K562 (cell line): Measurements from ENCODE around the gene BEST4. TPM values are rescaled to one million over a fixed set of nuclear protein-coding genes. Genes with fewer than 3 reads are reported as not detected.

Source experiments
- ATAC-seq: fragments of 200-7000 bp; cut with Tn5 transposase; 3 replicates; pipeline ENCODE4 v1.9.1; 2020; ENCODE audit warnings: moderate library complexity
- BruUV-seq: library from RNA; stranded (reverse); fragments of 400-500 nt; replicated peaks from 2 replicates; lab custom pipeline; 2021; lab: Mats Ljungman, UMichigan
- CTCF ChIA-PET: fragments of 300-600 bp; formaldehyde crosslinking; extraction: SDS; loops from one replicate; lab custom pipeline; 2021; ENCODE audit warnings: low intra/inter-chr PET ratio; lab: Yijun Ruan, JAX
- POLR2A ChIA-PET: fragments of 300-600, 350-650 bp; sonication (Branson Sonifier 250); formaldehyde crosslinking; extraction: SDS; loops from one replicate; lab custom pipeline; 2021; ENCODE audit warnings: antibody characterized with exemption, inconsistent platforms; lab: Yijun Ruan, JAX
- DNase-seq, 4 experiments: peaks; one replicate each; pipeline versions ENCODE4 v3.0.0 to v3.0.0-alpha.2; 2011 to 2018; ENCODE audit warnings: low spot score in 3 of 4, mixed read lengths in 3 of 4; ENCODE audit errors: extremely low read depth in 1 of 4
- FAIRE-seq: peaks from 2 replicates; lab custom pipeline; 2011; peaks lifted over from hg19 to GRCh38; lab: Jason Lieb, UNC
- H2AFZ ChIP-seq: 2 replicates; pipeline ENCODE4 v1.6.0; 2011; ENCODE audit warnings: low read depth, low read length, control low read depth, inconsistent platforms
- H3K27ac ChIP-seq: fragments of 200-600 bp; 3 replicates; pipeline ENCODE4 v1.8.0; 2011; ENCODE audit warnings: low read depth, mild to moderate bottlenecking, control low read depth, inconsistent platforms, low read length, moderate library complexity, mixed read lengths; ENCODE audit errors: extremely low read depth
- H3K27me3 ChIP-seq, 2 experiments: fragments of 300-600 bp in 1 of 2; 2 replicates in 1 of 2; 3 replicates in 1 of 2; pipeline versions ENCODE4 v1.6.0 to v1.8.0; 2011; ENCODE audit warnings: inconsistent platforms in 2 of 2, low read length in 2 of 2, mild to moderate bottlenecking in 1 of 2, mixed read lengths in 1 of 2, moderate library complexity in 1 of 2; ENCODE audit not compliant: control insufficient read depth in 2 of 2, insufficient read depth in 2 of 2
- H3K36me3 ChIP-seq: fragments of 300-600 bp; 3 replicates; pipeline ENCODE4 v1.8.0; 2011; ENCODE audit warnings: mild to moderate bottlenecking, low read length, inconsistent platforms; ENCODE audit not compliant: control insufficient read depth, insufficient read depth
- H3K4me1 ChIP-seq, 2 experiments: fragments of 200-600 bp in 1 of 2; replicated peaks in 1 of 2; 2 replicates in 1 of 2; 3 replicates in 1 of 2; pipeline versions ENCODE4 v1.5.1 to v1.8.0; 2011; ENCODE audit warnings: inconsistent platforms in 2 of 2, low read length in 2 of 2, mild to moderate bottlenecking in 1 of 2, mixed read lengths in 1 of 2, moderate library complexity in 1 of 2; ENCODE audit not compliant: control insufficient read depth in 2 of 2, insufficient read depth in 2 of 2
- H3K4me2 ChIP-seq: 2 replicates; pipeline ENCODE4 v1.6.1; 2011; ENCODE audit warnings: low read length, control low read depth, inconsistent platforms, mixed read lengths; ENCODE audit not compliant: insufficient read depth
- H3K4me3 ChIP-seq: fragments of 200-600 bp; sonication (generic), shearing (Covaris generic); 2 replicates; pipeline ENCODE4 v1.5.1; 2016; ENCODE audit warnings: control low read depth, inconsistent platforms
- H3K79me2 ChIP-seq: fragments of 200-600 bp; 3 replicates; pipeline ENCODE4 v1.8.0; 2011; ENCODE audit warnings: low read length, inconsistent platforms; ENCODE audit not compliant: control insufficient read depth, insufficient read depth
- H3K9ac ChIP-seq, 2 experiments: 2 replicates each; pipeline versions ENCODE4 v1.6.0 to v1.6.1; 2011; ENCODE audit warnings: low read depth in 2 of 2, low read length in 2 of 2, control low read depth in 1 of 2, inconsistent platforms in 1 of 2, mild to moderate bottlenecking in 1 of 2, mixed read lengths in 1 of 2; ENCODE audit not compliant: insufficient read depth in 1 of 2
- H3K9me1 ChIP-seq: one replicate; pipeline ENCODE4 v1.6.0; 2011; ENCODE audit warnings: inconsistent platforms, mild to moderate bottlenecking, low read length, moderate library complexity; ENCODE audit not compliant: control insufficient read depth, insufficient read depth
- H3K9me3 ChIP-seq: replicated peaks from 2 replicates; pipeline ENCODE4 v1.5.1; 2011; ENCODE audit warnings: low read depth, low read length, inconsistent platforms; ENCODE audit not compliant: control insufficient read depth, insufficient read depth
- H4K20me1 ChIP-seq: replicated peaks from 2 replicates; pipeline ENCODE4 v1.6.1; 2011; ENCODE audit warnings: low read length, inconsistent platforms, mixed read lengths; ENCODE audit not compliant: control insufficient read depth, insufficient read depth
- C11orf30 ChIP-seq: fragments of 450-650 bp; IDR thresholded peaks from 2 replicates; pipeline ENCODE4 v1.6.1; 2016; ENCODE audit warnings: low read depth, mild to moderate bottlenecking
- ETS2 ChIP-seq: IDR thresholded peaks from 2 replicates; pipeline ENCODE4 v1.6.1; 2016; ENCODE audit warnings: borderline replicate concordance, missing genetic modification characterization, mild to moderate bottlenecking, moderate library complexity, missing compliant biosample characterization; ENCODE audit not compliant: poor library complexity, severe bottlenecking
- KAT7 ChIP-seq: sonication (generic); formaldehyde crosslinking; IDR thresholded peaks from 2 replicates; pipeline ENCODE4 v1.8.0; 2022; ENCODE audit warnings: missing genetic modification reagents, mild to moderate bottlenecking, borderline replicate concordance
- MAFG ChIP-seq: fragments of 450-650 bp; conservative IDR thresholded peaks from 2 replicates; pipeline ENCODE4 v1.6.1; 2016; ENCODE audit warnings: missing genetic modification characterization, missing compliant biosample characterization
- NFIC ChIP-seq: fragments of 450-650 bp; IDR thresholded peaks from 2 replicates; pipeline ENCODE4 v1.6.1; 2017; ENCODE audit warnings: mild to moderate bottlenecking, inconsistent platforms
- POLR2H ChIP-seq: IDR thresholded peaks from 2 replicates; pipeline ENCODE4 v1.6.1; 2016; ENCODE audit warnings: missing genetic modification characterization, low read depth, mild to moderate bottlenecking, control low read depth, missing compliant biosample characterization, moderate library complexity
- PRMT5 ChIP-seq: sonication (generic); formaldehyde crosslinking; IDR thresholded peaks from 2 replicates; pipeline ENCODE4 v1.5.0; 2020; ENCODE audit warnings: missing genetic modification reagents
- SMARCC2 ChIP-seq: fragments of 450-650 bp; IDR thresholded peaks from 2 replicates; pipeline ENCODE4 v1.6.1; 2017; ENCODE audit warnings: antibody characterized with exemption, moderate library complexity, mild to moderate bottlenecking, low read depth
- SP1 ChIP-seq: sonication (generic); formaldehyde crosslinking; IDR thresholded peaks from 2 replicates; pipeline ENCODE4 v1.8.1; 2022; ENCODE audit warnings: mild to moderate bottlenecking, missing genetic modification reagents
- ZNF316 ChIP-seq: fragments of 450-650 bp; IDR thresholded peaks from 2 replicates; pipeline ENCODE4 v1.6.1; 2016
- ZNF589 ChIP-seq: fragments of 200-800 bp; sonication (Bioruptor generic); IDR thresholded peaks from 2 replicates; pipeline ENCODE4 v1.6.1; 2016; ENCODE audit warnings: low read depth, missing genetic modification characterization, missing compliant biosample characterization
- WGBS: fragments of 100-300 bp; shearing (Covaris generic); methylation state at CpG from one replicate; pipeline ENCODE4 v1.1.6; 2016; ENCODE audit warnings: low coverage, mixed read lengths; ENCODE audit not compliant: insufficient coverage; ENCODE audit errors: missing lambda C conversion rate; 5-methylcytosine and 5-hydroxymethylcytosine counted together
- in situ Hi-C: fragments of 300-500 bp; cut with MboI; formaldehyde crosslinking; loops from 4 replicates; pipeline ENCODE4 v1.15.0; 2018; ENCODE audit warnings: inconsistent platforms, mixed read lengths
- intact Hi-C: fragments of 100-400 bp; cut with micrococcal nuclease; formaldehyde crosslinking; loops from 2 replicates; pipeline ENCODE4 v1.14.2; 2022
- polyA plus RNA-seq, 8 experiments: library from polyadenylated mRNA; depleted of rRNA in 4 of 8; stranded (reverse) in 5 of 8; unstranded in 3 of 8; fragments of >200 nt; fragmentation: Nextera tagmentation in 2 of 8; fragmentation: Illumina TruSeq in 1 of 8; extraction: Ambion mirVana in 2 of 8; extraction: Trizol in 1 of 8; gene quantifications; 2 replicates each; pipeline versions ENCODE4 v1.2.1 to v1.2.3, GENCODE V29; 2011 to 2014; ENCODE audit warnings: inconsistent platforms in 1 of 8, missing spikeins in 1 of 8
- total RNA-seq, 7 experiments: library from RNA; depleted of rRNA in 6 of 7; stranded (reverse); fragments of >200 nt in 6 of 7; fragmentation: Illumina TruSeq in 2 of 7; extraction: Trizol in 2 of 7; gene quantifications; 2 replicates each; pipeline versions ENCODE4 v1.2.1 to v1.2.3, GENCODE V29; 2011 to 2021; ENCODE audit warnings: low replicate concordance in 1 of 7
- TF ChIP-seq, protein P1 (sequence below): fragments of 200-800 bp; sonication (Bioruptor generic); IDR thresholded peaks from 2 replicates; pipeline ENCODE4 v1.6.1; 2016; ENCODE audit warnings: missing genetic modification characterization, missing compliant biosample characterization

Gene BEST4
- total and polyA plus RNA-seq, 9 of the 15 experiments (the other 6 are each of a cell fraction or from before 2014, with no cell fraction given), result 0.07 to 0.11 TPM; not detected in 7

DNA sequence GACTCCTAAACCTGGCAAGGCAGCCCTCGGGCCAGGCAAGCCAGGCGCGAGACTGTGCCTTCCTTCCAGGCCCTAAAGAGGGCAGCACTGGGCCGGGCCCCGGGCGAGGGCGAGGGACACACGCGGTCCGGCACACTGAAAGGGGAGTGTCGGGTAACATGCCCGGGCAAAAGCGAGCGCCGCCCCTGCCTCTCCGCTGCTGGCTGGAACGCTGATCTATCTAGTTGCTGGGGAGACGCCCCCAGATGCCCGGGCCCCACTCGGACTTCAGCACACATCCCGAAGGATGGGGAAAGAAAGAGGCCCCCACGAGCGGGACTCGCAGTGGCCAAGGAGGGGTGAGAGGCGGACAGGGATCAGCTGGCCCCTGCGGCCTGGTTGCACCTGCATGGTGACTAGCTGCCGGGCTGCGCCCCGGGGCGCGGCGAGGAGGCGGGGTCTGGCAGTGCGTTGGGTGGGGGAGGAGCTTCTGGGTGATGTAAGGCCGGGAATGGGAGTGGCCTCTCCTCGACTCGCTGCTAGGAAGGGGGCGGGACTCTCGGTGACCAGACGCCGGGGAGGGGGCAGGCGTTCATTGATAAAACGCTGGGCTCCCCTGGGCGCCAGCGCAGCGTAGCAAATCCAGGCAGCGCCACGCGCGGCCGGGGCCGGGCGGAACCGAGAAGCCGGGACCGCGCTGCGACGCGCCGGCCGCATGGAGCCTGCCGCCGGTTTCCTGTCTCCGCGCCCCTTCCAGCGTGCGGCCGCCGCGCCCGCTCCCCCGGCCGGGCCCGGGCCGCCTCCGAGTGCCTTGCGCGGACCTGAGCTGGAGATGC is 12.0 kb upstream of the BEST4 start, which contains the start of gene PLK3 (continued):
- TF ChIP-seq SMARCC2 (no peak), POLR2H (tag) (peak; percentile 92), ZNF589 (CRISPR knock-in tag) (no peak)

DNA sequence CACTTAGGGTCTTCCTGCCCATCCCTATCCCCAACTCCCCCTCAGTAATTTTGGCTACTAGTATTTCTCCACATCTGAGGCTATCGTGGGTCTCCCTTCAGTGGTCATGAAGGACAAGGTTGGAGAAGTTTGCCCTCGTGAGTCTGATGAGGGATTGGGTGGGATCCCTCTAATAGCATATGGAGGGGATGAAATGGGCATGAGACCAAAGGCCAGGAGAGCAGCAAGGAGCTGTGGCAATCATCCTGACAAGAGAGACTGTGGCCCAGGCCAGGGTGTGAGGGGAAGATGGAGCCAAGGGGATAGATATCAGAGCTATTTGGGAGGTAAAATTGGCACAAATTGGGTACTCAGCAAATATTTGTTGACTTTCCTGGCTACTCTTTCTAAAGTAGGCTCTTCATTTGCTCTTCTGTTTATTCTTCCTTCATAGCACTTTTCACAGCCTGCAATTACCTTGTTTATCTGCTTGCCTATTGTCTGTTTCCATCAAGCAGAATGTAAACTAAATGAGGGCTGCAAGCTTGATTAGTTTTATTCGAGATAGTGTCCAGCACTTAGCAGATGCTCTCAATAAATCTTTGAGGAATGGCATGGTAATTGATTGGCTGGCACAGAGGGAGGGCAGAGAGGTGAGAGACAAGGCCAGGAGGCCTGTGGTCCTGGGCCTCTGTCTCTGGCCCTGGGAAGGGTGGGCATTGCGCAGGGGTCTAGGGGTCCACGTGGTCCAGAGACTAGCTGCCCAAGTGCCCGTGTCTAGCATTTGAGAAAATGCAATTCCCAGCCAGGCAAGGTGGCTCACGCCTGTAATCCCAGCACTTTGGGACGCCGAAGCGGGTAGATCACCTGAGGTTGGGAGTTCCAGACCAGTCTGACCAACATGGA is 10.8 kb upstream of the BEST4 start:
- ATAC-seq (no peak), DNase-seq (no peak), FAIRE-seq (peak; percentile 72)
- H3K9me1 ChIP-seq, result peaks cover 5% of the 10 kb centered on the region
- H3K27ac ChIP-seq, result 0 out of 3 replicates have a peak overlapping the region, but pooled peaks have one; percentile 32
- peaks cover 23 to 51% of the 10 kb centered on the region in 2 experiments for H3K4me1 ChIP-seq
- peaks cover 20% of the 10 kb centered on the region for H3K79me2 ChIP-seq
- in situ Hi-C loops (loop anchor here (10.0 kb wide), 1 partner anchor 506 kb away; no protein-coding TSS in a partner anchor), intact Hi-C loops (no loop called here)
- ChIA-PET CTCF (no interaction called here), POLR2A (interaction anchor here (0.9 to 16.9 kb wide), 9 partner anchors 9 to 770 kb away, joined by 3 to 594 read pairs (median 5); partner anchors contain the start of genes BTBD19 and UROD)
- BruUV-seq, result no TSS peak
- H3K9me3 ChIP-seq, result no peaks in the 10 kb centered on the region
- H3K4me2 ChIP-seq, result no peak overlapping the region; the same call in 1 of the 2 replicates
- peak overlapping the region; percentile 72 for H2AFZ ChIP-seq
- no peak overlapping the region for H3K4me3 ChIP-seq
- no peaks in the 10 kb centered on the region for H4K20me1 ChIP-seq
- TF ChIP-seq MAFG (tag), result peak; percentile 21
- peak; percentile 67 for TF ChIP-seq C11orf30
- 0 out of 2 replicates have a peak, but pooled peaks have one; percentile 16 for TF ChIP-seq SP1 (CRISPR knock-in tag)
- TF ChIP-seq KAT7 (CRISPR knock-in tag), result 0 out of 2 replicates have a peak, but pooled peaks have one; percentile 3
- no peak for TF ChIP-seq PRMT5 (CRISPR knock-in tag)
- TF ChIP-seq, protein P1, sequence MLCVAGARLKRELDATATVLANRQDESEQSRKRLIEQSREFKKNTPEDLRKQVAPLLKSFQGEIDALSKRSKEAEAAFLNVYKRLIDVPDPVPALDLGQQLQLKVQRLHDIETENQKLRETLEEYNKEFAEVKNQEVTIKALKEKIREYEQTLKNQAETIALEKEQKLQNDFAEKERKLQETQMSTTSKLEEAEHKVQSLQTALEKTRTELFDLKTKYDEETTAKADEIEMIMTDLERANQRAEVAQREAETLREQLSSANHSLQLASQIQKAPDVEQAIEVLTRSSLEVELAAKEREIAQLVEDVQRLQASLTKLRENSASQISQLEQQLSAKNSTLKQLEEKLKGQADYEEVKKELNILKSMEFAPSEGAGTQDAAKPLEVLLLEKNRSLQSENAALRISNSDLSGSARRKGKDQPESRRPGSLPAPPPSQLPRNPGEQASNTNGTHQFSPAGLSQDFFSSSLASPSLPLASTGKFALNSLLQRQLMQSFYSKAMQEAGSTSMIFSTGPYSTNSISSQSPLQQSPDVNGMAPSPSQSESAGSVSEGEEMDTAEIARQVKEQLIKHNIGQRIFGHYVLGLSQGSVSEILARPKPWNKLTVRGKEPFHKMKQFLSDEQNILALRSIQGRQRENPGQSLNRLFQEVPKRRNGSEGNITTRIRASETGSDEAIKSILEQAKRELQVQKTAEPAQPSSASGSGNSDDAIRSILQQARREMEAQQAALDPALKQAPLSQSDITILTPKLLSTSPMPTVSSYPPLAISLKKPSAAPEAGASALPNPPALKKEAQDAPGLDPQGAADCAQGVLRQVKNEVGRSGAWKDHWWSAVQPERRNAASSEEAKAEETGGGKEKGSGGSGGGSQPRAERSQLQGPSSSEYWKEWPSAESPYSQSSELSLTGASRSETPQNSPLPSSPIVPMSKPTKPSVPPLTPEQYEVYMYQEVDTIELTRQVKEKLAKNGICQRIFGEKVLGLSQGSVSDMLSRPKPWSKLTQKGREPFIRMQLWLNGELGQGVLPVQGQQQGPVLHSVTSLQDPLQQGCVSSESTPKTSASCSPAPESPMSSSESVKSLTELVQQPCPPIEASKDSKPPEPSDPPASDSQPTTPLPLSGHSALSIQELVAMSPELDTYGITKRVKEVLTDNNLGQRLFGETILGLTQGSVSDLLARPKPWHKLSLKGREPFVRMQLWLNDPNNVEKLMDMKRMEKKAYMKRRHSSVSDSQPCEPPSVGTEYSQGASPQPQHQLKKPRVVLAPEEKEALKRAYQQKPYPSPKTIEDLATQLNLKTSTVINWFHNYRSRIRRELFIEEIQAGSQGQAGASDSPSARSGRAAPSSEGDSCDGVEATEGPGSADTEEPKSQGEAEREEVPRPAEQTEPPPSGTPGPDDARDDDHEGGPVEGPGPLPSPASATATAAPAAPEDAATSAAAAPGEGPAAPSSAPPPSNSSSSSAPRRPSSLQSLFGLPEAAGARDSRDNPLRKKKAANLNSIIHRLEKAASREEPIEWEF (CRISPR knock-in tag), result 0 out of 2 replicates have a peak, but pooled peaks have one; percentile 27
- TF ChIP-seq ETS2, result no peak
- peak; percentile 85 for TF ChIP-seq ZNF316
- TF ChIP-seq NFIC, result no peak
- peaks cover 20% of the 10 kb centered on the region for H3K36me3 ChIP-seq
- 75% methylated on average over 10 of the region's 10 CpGs for WGBS
- H3K27me3 ChIP-seq, result no peaks in the 10 kb centered on the region; a peak in 1 of 5 replicates
- H3K9ac ChIP-seq, result peak overlapping the region; percentile 31 to 88; a peak in 3 of 4 replicates
